Endothelial cell of umbilical vein (primary cell): Measurements from ENCODE around the gene KRT82. TPM values are rescaled to one million over a fixed set of nuclear protein-coding genes. Genes with fewer than 3 reads are reported as not detected.

ENCODE experiments used
- BruUV-seq: library from RNA; stranded (reverse); fragments of 400-500 nt; replicated peaks from 2 replicates; lab custom pipeline; 2021; lab: Mats Ljungman, UMichigan
- CTCF ChIA-PET: fragments of 300-600, 350-600 bp; sonication (Branson Sonifier 250); formaldehyde crosslinking; loops from one replicate; lab custom pipeline; 2021; ENCODE audit warnings: antibody characterized with exemption, inconsistent platforms; lab: Charles Lee
- POLR2A ChIA-PET: fragments of 300-600, 350-600 bp; sonication (Branson Sonifier 250); formaldehyde crosslinking; loops from one replicate; lab custom pipeline; 2021; ENCODE audit warnings: antibody characterized with exemption, inconsistent platforms; lab: Charles Lee
- DNase-seq: peaks from one replicate; pipeline ENCODE4 v3.0.0-alpha.2; 2011; ENCODE audit warnings: low read depth, low spot score
- FAIRE-seq: peaks from 2 replicates; lab custom pipeline; 2011; peaks lifted over from hg19 to GRCh38; lab: Jason Lieb, UNC
- H2AFZ ChIP-seq: 2 replicates; pipeline ENCODE4 v1.6.0; 2012; ENCODE audit warnings: low read depth, low read length, control low read depth, inconsistent platforms
- H3K27ac ChIP-seq: 2 replicates; pipeline ENCODE4 v1.5.1; 2011; ENCODE audit warnings: low read depth, mild to moderate bottlenecking, control low read depth, low read length, moderate library complexity; ENCODE audit not compliant: insufficient read depth
- H3K27me3 ChIP-seq, 2 experiments: 2 replicates each; pipeline versions ENCODE4 v1.6.0 to v1.6.1; 2011; ENCODE audit warnings: low read length in 2 of 2, mixed read lengths in 1 of 2; ENCODE audit not compliant: control insufficient read depth in 2 of 2, insufficient read depth in 2 of 2
- H3K36me3 ChIP-seq, 2 experiments: 2 replicates in 1 of 2; 3 replicates in 1 of 2; pipeline ENCODE4 v1.5.1; 2011; ENCODE audit warnings: low read length in 2 of 2, mild to moderate bottlenecking in 1 of 2, moderate library complexity in 1 of 2; ENCODE audit not compliant: control insufficient read depth in 2 of 2, insufficient read depth in 2 of 2; ENCODE audit errors: extremely low read depth in 1 of 2
- H3K4me1 ChIP-seq: 3 replicates; pipeline ENCODE4 v1.5.1; 2011; ENCODE audit warnings: mild to moderate bottlenecking, low read length; ENCODE audit not compliant: control insufficient read depth, insufficient read depth; ENCODE audit errors: extremely low read depth
- H3K4me2 ChIP-seq: 2 replicates; pipeline ENCODE4 v1.6.1; 2011; ENCODE audit warnings: low read length, control low read depth, mixed read lengths; ENCODE audit not compliant: insufficient read depth
- H3K4me3 ChIP-seq, 3 experiments: fragments of 200-600 bp in 1 of 3; sonication (generic), shearing (Covaris generic) in 1 of 3; replicated peaks in 1 of 3; 2 replicates each; pipeline ENCODE4 v1.5.1; 2011 to 2016; ENCODE audit warnings: control low read depth in 3 of 3, low read length in 3 of 3, mild to moderate bottlenecking in 2 of 3, inconsistent platforms in 1 of 3, low read depth in 1 of 3, moderate library complexity in 1 of 3; ENCODE audit not compliant: insufficient read depth in 1 of 3
- H3K79me2 ChIP-seq: 2 replicates; pipeline ENCODE4 v1.6.0; 2012; ENCODE audit warnings: low read length, inconsistent platforms; ENCODE audit not compliant: control insufficient read depth, insufficient read depth
- H3K9ac ChIP-seq: replicated peaks from 2 replicates; pipeline ENCODE3; 2011; ENCODE audit warnings: low read length, control low read depth; ENCODE audit not compliant: insufficient read depth; ENCODE audit errors: extremely low read depth
- H3K9me1 ChIP-seq: replicated peaks from 3 replicates; pipeline ENCODE4 v1.6.0; 2011; ENCODE audit warnings: mild to moderate bottlenecking, low read length; ENCODE audit not compliant: control insufficient read depth, insufficient read depth; ENCODE audit errors: extremely low read depth
- H3K9me3 ChIP-seq: replicated peaks from 2 replicates; pipeline ENCODE4 v1.5.1; 2012; ENCODE audit warnings: low read length, inconsistent platforms; ENCODE audit not compliant: control insufficient read depth, insufficient read depth
- H4K20me1 ChIP-seq: replicated peaks from 2 replicates; pipeline ENCODE3; 2011; ENCODE audit warnings: mild to moderate bottlenecking, low read length; ENCODE audit not compliant: control insufficient read depth, insufficient read depth; ENCODE audit errors: extremely low read depth
- CTCF ChIP-seq, 2 donors: IDR thresholded peaks; 1 replicate in 1 of 2; 2 replicates in 1 of 2; pipeline ENCODE4 v1.5.1; 2011; ENCODE audit warnings: low read length in 2 of 2, mild to moderate bottlenecking in 2 of 2, moderate library complexity in 2 of 2, control low read depth in 1 of 2, inconsistent platforms in 1 of 2, low read depth in 1 of 2; ENCODE audit not compliant: insufficient read depth in 1 of 2; ENCODE audit errors: extremely low read depth in 1 of 2
- EZH2 ChIP-seq: IDR thresholded peaks from 2 replicates; pipeline ENCODE4 v1.6.1; 2012; ENCODE audit warnings: borderline replicate concordance, low read depth, mild to moderate bottlenecking, moderate library complexity, low read length, inconsistent platforms; ENCODE audit not compliant: severe bottlenecking
- FOS ChIP-seq: IDR thresholded peaks from 2 replicates; pipeline ENCODE4 v1.6.1; 2011; ENCODE audit warnings: mild to moderate bottlenecking, low read length, moderate library complexity, borderline replicate concordance; ENCODE audit not compliant: insufficient read depth
- GATA2 ChIP-seq: IDR thresholded peaks from 2 replicates; pipeline ENCODE4 v1.7.0; 2011; ENCODE audit warnings: low read depth, mild to moderate bottlenecking, moderate library complexity, mixed read lengths, low read length; ENCODE audit not compliant: insufficient read length, insufficient read depth
- JUN ChIP-seq: IDR thresholded peaks from 2 replicates; pipeline ENCODE4 v1.6.1; 2011; ENCODE audit warnings: borderline replicate concordance, low read depth; ENCODE audit not compliant: insufficient read length, insufficient read depth
- MAX ChIP-seq: IDR thresholded peaks from 2 replicates; pipeline ENCODE4 v1.6.1; 2011; ENCODE audit not compliant: insufficient read depth, insufficient read length
- MYC ChIP-seq: IDR thresholded peaks from one replicate; pipeline ENCODE4 v1.6.1; 2011; ENCODE audit warnings: mild to moderate bottlenecking, low read depth, low read length
- POLR2A ChIP-seq: IDR thresholded peaks from 2 replicates; pipeline ENCODE4 v1.6.1; 2012; ENCODE audit warnings: low read depth, mild to moderate bottlenecking, control low read depth, low read length
- POLR2AphosphoS5 ChIP-seq: IDR thresholded peaks from 2 replicates; pipeline ENCODE4 v1.6.1; 2012; ENCODE audit warnings: low read depth, mild to moderate bottlenecking, control low read depth, low read length, moderate library complexity; ENCODE audit not compliant: insufficient read depth
- dilution Hi-C: fragments of 300-500 bp; cut with MboI; formaldehyde crosslinking; loops from one replicate; pipeline ENCODE4 v1.15.0; 2019; ENCODE audit warnings: low sequenced_read_pairs; ENCODE audit not compliant: extremely low pct_ligation_motif_present
- intact Hi-C: fragments of 100-400 bp; cut with micrococcal nuclease; formaldehyde crosslinking; loops from one replicate; pipeline ENCODE4 v1.10.0; 2022
- polyA plus RNA-seq, 4 experiments: library from polyadenylated mRNA; depleted of rRNA in 3 of 4; stranded (reverse) in 3 of 4; unstranded in 1 of 4; fragments of >200 nt; gene quantifications; 2 replicates each; pipeline versions ENCODE4 v1.2.1 to v1.2.3, GENCODE V29; 2011 to 2012; ENCODE audit warnings: missing spikeins in 1 of 4
- total RNA-seq: library from RNA; stranded (reverse); gene quantifications from 2 replicates; pipeline ENCODE4 v1.2.3, GENCODE V29; 2021

The KRT82 gene
- total and polyA plus RNA-seq, 2 donors (not counting 3 experiments of a cell fraction or from before 2014, with no cell fraction given): not detected

- ChIA-PET POLR2A (no interaction called here), CTCF (no interaction called here)
- H3K9me3 ChIP-seq: no peaks in the 10 kb centered on the region
- no peaks in the 10 kb centered on the region for H3K79me2 ChIP-seq
- H4K20me1 ChIP-seq: no peaks in the 10 kb centered on the region
- H2AFZ ChIP-seq: no peak overlapping the region
- H3K4me1 ChIP-seq: no peaks in the 10 kb centered on the region
- dilution Hi-C loops: no loop called here
- H3K9ac ChIP-seq: no peak overlapping the region
- H3K27me3 ChIP-seq: peaks cover 6 to 16% of the 10 kb centered on the region in 2 experiments
- no TSS peak for BruUV-seq
- H3K9me1 ChIP-seq: no peaks in the 10 kb centered on the region
- intact Hi-C loops: no loop called here
- DNase-seq (no peak), FAIRE-seq (no peak)
- no peaks in the 10 kb centered on the region for H3K36me3 ChIP-seq
- TF ChIP-seq MAX (no peak), JUN (no peak), EZH2 (no peak), MYC (no peak), GATA2 (no peak), CTCF (IDR thresholded peaks at IDR 0.05; ENCODE audit: extremely low read depth in 1 of 2, insufficient read depth in 1 of 2, low read depth in 1 of 2, low read length in 2 of 2) (no peak), POLR2A (no peak), FOS (no peak), POLR2AphosphoS5 (no peak)
- no peak overlapping the region for H3K4me3 ChIP-seq
- H3K4me2 ChIP-seq: no peak overlapping the region
- H3K27ac ChIP-seq: no peak overlapping the region
Observed at GRCh38 chr12:52423035-52423434, 16.9 kb upstream of the KRT82 start.
